GM04504 (cell line): Measurements from ENCODE around the gene FCGR3A.

ENCODE experiments used
- DNase-seq: peaks from one replicate; pipeline ENCODE4 v3.0.0-alpha.2; 2012; ENCODE audit warnings: low read depth

FCGR3A gene

DNA sequence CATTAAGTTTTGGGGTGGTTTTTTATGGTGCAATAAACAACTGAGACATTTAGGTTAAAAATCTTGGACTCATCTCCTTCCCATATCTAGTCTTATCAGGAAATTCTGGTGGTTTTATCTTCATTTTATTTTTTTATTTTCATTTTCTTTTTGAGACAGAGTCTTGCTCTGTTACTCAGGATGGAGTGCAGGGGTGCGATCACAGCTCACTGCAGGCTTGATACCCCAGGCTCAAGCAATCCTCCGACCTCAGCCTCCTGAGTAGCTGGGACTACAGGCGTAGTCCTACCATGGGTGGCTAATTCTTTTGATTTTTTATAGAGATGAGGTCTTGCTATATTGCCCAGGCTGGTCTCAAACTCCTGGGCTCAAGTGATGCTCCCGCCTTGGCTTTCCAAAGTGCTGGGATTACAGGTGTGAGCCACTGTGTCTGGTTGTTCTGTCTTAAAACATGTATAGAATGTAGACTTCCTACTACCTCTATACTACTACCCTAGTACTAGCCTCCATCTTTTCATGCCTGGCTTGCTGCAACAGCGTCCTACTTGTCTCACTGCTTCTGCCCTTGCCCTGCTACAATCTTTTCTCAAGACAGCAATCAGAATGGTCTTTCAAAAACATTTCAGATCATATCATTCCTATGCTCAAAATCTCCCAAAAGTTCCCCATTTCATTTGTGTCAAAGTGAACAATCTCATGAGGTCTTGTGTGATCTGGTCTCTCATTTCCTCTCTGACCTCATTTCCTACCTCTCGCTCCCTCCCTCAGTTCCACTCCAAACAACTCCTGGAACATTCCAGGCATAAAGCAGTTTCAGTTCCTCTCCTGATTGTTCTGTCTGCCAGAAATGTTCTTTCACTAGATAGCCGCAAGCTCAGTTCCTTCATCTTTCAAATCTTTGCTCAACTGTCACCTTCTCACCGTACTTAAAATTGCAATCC is 50.2 kb downstream of the FCGR3A start:
- no peak for DNase-seq

DNA sequence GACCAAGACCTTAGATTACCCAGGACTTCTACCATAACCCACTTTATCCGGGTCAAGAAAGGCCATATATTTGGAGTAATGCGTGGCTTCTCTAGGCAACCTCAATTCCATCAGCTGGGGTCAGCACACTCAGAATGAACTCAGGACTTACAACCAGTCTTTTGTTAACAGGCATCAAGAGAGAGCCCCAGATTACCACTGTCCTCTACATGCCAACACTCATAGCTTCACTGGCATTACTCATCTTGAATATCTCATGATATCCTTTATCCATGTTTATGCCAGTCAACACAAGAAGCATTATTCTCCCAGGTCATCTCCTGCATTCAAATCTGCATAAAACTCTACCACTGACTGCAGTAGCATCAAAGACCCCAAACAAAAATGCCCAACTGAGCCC is 51.0 kb downstream of the FCGR3A start:
- no peak for DNase-seq

DNA sequence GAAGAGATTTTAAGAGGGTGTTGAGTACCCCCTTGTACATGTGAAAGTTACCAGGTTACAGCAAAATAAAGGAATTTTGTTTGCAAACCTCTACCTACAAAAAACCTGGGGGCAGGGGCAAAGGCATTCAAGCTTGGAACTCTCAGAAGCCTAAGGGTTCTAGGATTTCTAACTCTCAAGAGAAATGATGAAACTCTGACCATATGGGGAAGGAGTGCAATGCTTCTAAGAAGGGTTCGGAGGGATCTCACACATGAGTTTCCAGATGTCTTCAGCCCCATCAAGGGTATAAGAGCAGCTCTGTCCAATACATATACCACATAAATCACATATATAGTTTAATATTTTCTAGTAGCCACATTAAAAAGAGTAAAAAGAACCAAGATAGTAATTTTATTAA is 51.7 kb downstream of the FCGR3A start:
- DNase-seq, result no peak

DNA sequence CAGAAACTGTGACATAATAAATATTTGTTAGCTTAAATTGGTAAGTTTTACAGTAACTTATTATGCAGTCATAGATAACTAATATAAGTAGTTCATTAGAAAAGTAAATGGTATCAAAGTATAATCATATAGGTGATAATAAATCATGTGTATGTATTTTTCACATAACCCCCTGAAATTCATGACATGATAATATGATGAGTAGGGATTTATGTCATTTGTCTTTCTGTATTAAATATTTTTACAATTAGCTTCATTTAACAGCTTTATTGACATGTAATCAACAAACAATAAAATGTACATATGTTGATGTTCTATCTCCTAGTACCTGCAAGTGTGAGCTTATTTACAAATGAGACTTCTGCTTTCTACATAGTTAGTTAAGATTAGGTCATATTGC is 54.1 kb downstream of the FCGR3A start:
- DNase-seq, result no peak

DNA sequence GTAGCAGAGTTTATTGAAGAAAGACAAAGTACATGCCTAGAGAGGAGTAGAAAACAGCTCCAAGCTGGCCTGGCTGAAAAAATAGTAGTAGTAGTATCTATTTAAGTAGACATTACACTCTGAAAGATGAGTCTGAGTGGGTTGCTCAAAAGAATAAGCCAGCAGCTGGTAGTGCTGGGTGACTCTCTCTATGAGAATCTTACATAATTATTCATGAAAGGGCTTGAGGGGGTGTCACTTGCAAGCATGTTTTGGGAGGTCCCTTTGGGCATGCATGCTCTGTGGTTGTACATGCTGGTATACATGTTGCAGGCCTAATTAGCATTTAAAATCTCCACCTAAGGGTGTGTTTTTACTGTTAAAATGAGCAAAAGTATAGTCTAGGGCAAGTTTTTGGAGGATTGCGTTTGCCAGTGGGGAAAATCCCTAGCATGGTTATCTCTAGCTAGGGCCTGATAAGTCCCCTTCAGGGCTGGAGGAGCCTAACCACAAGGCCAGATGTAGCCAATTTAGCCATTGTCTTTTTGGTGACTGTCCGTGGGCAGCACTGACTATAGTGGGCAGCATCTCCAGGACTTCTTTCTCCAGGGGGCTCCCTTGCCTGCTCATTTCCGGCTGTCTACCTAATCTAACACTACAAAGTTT is 55.4 kb downstream of the FCGR3A start:
- DNase-seq, result no peak

DNA sequence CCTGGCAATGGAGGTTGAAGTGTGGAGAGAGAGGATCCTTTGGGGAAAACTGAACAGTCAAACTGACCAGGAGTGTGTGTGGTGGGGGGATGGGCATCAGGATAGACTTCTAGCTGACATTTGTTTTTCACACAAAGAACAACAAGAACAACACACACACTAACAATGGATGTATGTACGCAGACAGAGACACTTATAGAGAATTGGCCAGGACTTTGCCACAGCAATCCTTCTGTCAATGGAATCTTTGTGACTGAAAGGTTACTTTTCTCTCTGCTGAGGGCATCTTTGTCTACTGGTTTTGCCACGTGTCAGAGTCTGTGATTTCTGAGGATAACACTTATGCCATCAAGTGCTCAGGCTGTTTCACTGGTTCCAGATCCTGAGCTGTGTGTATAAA is 56.8 kb downstream of the FCGR3A start:
- no peak for DNase-seq
